K562 (cell line): Measurements from ENCODE around the gene TRIM27. TPM values are rescaled to one million over a fixed set of nuclear protein-coding genes. Genes with fewer than 3 reads are reported as not detected.

Source experiments
- ESRRA ChIP-seq: fragments of 450-650 bp; IDR thresholded peaks from 2 replicates; pipeline ENCODE4 v1.6.1; 2014; ENCODE audit warnings: low read depth, mild to moderate bottlenecking, moderate library complexity, borderline replicate concordance
- HDAC8 ChIP-seq: fragments of 450-650 bp; IDR thresholded peaks from 2 replicates; pipeline ENCODE4 v1.6.1; 2016; ENCODE audit warnings: mild to moderate bottlenecking, missing genetic modification characterization, moderate library complexity, missing compliant biosample characterization
- IRF2 ChIP-seq: sonication (generic); formaldehyde crosslinking; IDR thresholded peaks from 2 replicates; pipeline ENCODE4 v1.8.1; 2022; ENCODE audit warnings: mild to moderate bottlenecking, missing genetic modification reagents
- MECOM ChIP-seq: fragments of 250-450 bp; sonication (Bioruptor Pico); IDR thresholded peaks from 2 replicates; pipeline ENCODE4 v1.8.0; 2022; ENCODE audit warnings: inconsistent platforms
- NBN ChIP-seq: fragments of 450-650 bp; IDR thresholded peaks from 2 replicates; pipeline ENCODE4 v1.6.1; 2016; ENCODE audit warnings: low read depth, mild to moderate bottlenecking
- PHB ChIP-seq: fragments of 250-450 bp; sonication (Bioruptor Pico); IDR thresholded peaks from 2 replicates; pipeline ENCODE4 v1.5.0; 2021
- PYGO2 ChIP-seq: fragments of 450-650 bp; IDR thresholded peaks from 2 replicates; pipeline ENCODE4 v1.6.1; 2016; ENCODE audit warnings: mild to moderate bottlenecking, missing genetic modification characterization, moderate library complexity, missing compliant biosample characterization
- RCOR1 ChIP-seq, 2 experiments: IDR thresholded peaks; 2 replicates each; pipeline ENCODE4 v1.6.1; 2012; ENCODE audit warnings: low read depth in 2 of 2, low read length in 2 of 2, borderline replicate concordance in 1 of 2, improper control_type of control experiment in 1 of 2
- ZKSCAN1 ChIP-seq: fragments of 150-350 bp; IDR thresholded peaks from 2 replicates; pipeline ENCODE4 v1.6.1; 2016; ENCODE audit warnings: low read depth, low read length
- ZNF507 ChIP-seq: conservative IDR thresholded peaks from 2 replicates; pipeline ENCODE4 v1.6.1; 2017; ENCODE audit warnings: missing genetic modification characterization, missing compliant biosample characterization
- ZNF778 ChIP-seq: fragments of 450-650 bp; formaldehyde crosslinking; IDR thresholded peaks from 2 replicates; pipeline ENCODE4 v1.4.0; 2020; ENCODE audit warnings: mild to moderate bottlenecking, moderate library complexity
- ZNF79 ChIP-seq: fragments of 250-450 bp; sonication (Bioruptor Pico); IDR thresholded peaks from 2 replicates; pipeline ENCODE4 v1.4.0; 2020; ENCODE audit warnings: low read depth, mild to moderate bottlenecking, moderate library complexity
- polyA plus RNA-seq, 8 experiments: library from polyadenylated mRNA; depleted of rRNA in 4 of 8; stranded (reverse) in 5 of 8; unstranded in 3 of 8; fragments of >200 nt; fragmentation: Nextera tagmentation in 2 of 8; fragmentation: Illumina TruSeq in 1 of 8; extraction: Ambion mirVana in 2 of 8; extraction: Trizol in 1 of 8; gene quantifications; 2 replicates each; pipeline versions ENCODE4 v1.2.1 to v1.2.3, GENCODE V29; 2011 to 2014; ENCODE audit warnings: inconsistent platforms in 1 of 8, missing spikeins in 1 of 8
- total RNA-seq, 7 experiments: library from RNA; depleted of rRNA in 6 of 7; stranded (reverse); fragments of >200 nt in 6 of 7; fragmentation: Illumina TruSeq in 2 of 7; extraction: Trizol in 2 of 7; gene quantifications; 2 replicates each; pipeline versions ENCODE4 v1.2.1 to v1.2.3, GENCODE V29; 2011 to 2021; ENCODE audit warnings: low replicate concordance in 1 of 7
- TF ChIP-seq, protein P1 (sequence below): sonication (generic); formaldehyde crosslinking; IDR thresholded peaks from 2 replicates; pipeline ENCODE4 v1.8.1; 2023; ENCODE audit warnings: missing genetic modification reagents, mild to moderate bottlenecking, borderline replicate concordance
- TF ChIP-seq, protein P2 (sequence below): fragments of 250-450 bp; sonication (Bioruptor Pico); IDR thresholded peaks from 2 replicates; pipeline ENCODE4 v1.4.0; 2020
- TF ChIP-seq, protein P3 (sequence below): sonication (generic); formaldehyde crosslinking; IDR thresholded peaks from 2 replicates; pipeline ENCODE4 v1.8.1; 2022; ENCODE audit warnings: missing genetic modification reagents

Gene TRIM27
- total and polyA plus RNA-seq, 9 of the 15 experiments (the other 6 are each of a cell fraction or from before 2014, with no cell fraction given) = 37.7 to 235 (median 122) TPM

DNA sequence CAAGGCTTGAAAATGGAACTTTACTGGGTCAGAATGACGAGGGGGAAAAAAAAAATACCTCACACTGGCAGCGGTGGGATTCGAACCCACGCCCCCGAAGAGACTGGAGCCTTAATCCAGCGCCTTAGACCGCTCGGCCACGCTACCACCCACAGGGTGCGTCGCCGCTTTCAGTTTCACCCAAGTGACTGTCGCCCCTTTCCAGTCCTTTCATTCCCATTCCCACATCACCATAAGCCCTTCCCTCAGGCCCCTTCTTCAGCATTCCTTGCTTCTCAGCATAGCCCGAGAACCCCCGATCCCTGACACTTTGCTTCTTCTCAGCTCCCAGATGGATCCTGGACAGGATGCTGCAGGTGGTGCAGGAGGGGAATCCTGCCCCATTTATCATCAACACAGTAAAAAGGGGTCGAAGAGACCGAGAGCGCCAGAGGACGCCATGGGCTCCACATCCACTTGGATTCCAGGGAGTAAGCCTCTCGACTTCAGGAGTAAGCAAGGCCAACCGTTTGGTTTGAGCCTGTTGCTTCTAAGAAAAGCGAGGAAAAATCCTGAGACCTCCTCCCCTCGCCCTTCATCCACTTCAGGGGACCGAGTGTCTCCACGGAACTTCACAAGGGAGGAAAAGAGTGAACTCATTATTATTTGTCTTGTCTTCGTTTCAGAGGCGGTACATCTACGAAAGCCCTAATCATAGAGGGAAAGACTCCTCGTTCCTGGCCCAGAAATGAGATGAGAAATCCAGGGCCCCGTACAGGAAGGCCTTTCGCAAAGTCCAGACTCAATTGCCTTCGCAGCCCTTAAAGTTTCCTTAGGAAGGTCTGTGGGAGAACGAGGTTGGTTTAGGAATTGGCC lies 20.0 kb upstream of the TRIM27 start (continued):
- TF ChIP-seq, protein P1, sequence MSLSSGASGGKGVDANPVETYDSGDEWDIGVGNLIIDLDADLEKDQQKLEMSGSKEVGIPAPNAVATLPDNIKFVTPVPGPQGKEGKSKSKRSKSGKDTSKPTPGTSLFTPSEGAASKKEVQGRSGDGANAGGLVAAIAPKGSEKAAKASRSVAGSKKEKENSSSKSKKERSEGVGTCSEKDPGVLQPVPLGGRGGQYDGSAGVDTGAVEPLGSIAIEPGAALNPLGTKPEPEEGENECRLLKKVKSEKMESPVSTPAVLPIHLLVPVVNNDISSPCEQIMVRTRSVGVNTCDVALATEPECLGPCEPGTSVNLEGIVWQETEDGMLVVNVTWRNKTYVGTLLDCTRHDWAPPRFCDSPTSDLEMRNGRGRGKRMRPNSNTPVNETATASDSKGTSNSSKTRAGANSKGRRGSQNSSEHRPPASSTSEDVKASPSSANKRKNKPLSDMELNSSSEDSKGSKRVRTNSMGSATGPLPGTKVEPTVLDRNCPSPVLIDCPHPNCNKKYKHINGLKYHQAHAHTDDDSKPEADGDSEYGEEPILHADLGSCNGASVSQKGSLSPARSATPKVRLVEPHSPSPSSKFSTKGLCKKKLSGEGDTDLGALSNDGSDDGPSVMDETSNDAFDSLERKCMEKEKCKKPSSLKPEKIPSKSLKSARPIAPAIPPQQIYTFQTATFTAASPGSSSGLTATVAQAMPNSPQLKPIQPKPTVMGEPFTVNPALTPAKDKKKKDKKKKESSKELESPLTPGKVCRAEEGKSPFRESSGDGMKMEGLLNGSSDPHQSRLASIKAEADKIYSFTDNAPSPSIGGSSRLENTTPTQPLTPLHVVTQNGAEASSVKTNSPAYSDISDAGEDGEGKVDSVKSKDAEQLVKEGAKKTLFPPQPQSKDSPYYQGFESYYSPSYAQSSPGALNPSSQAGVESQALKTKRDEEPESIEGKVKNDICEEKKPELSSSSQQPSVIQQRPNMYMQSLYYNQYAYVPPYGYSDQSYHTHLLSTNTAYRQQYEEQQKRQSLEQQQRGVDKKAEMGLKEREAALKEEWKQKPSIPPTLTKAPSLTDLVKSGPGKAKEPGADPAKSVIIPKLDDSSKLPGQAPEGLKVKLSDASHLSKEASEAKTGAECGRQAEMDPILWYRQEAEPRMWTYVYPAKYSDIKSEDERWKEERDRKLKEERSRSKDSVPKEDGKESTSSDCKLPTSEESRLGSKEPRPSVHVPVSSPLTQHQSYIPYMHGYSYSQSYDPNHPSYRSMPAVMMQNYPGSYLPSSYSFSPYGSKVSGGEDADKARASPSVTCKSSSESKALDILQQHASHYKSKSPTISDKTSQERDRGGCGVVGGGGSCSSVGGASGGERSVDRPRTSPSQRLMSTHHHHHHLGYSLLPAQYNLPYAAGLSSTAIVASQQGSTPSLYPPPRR (CRISPR knock-in tag) = 0 out of 2 replicates have a peak, but pooled peaks have one; percentile 5
- TF ChIP-seq MECOM (CRISPR knock-in tag) (no peak), PYGO2 (tag) (no peak), ZNF507 (tag) (no peak), ESRRA (peak; percentile 52; the same call in 1 of the 2 replicates), IRF2 (CRISPR knock-in tag) (no peak), HDAC8 (tag) (0 out of 2 replicates have a peak, but pooled peaks have one; percentile 32), PHB (no peak), ZKSCAN1 (peak; percentile 74; the same call in 1 of the 2 replicates), ZNF778 (no peak), ZNF79 (CRISPR knock-in tag) (no peak), RCOR1 (IDR thresholded peaks at IDR 0.05; ENCODE audit: borderline replicate concordance in 1 of 2, low read depth in 2 of 2, low read length in 2 of 2) (peak in 1 of 2 experiments; percentile 81; a peak in 2 of 4 replicates), NBN (peak; percentile 90)
- TF ChIP-seq, protein P2, sequence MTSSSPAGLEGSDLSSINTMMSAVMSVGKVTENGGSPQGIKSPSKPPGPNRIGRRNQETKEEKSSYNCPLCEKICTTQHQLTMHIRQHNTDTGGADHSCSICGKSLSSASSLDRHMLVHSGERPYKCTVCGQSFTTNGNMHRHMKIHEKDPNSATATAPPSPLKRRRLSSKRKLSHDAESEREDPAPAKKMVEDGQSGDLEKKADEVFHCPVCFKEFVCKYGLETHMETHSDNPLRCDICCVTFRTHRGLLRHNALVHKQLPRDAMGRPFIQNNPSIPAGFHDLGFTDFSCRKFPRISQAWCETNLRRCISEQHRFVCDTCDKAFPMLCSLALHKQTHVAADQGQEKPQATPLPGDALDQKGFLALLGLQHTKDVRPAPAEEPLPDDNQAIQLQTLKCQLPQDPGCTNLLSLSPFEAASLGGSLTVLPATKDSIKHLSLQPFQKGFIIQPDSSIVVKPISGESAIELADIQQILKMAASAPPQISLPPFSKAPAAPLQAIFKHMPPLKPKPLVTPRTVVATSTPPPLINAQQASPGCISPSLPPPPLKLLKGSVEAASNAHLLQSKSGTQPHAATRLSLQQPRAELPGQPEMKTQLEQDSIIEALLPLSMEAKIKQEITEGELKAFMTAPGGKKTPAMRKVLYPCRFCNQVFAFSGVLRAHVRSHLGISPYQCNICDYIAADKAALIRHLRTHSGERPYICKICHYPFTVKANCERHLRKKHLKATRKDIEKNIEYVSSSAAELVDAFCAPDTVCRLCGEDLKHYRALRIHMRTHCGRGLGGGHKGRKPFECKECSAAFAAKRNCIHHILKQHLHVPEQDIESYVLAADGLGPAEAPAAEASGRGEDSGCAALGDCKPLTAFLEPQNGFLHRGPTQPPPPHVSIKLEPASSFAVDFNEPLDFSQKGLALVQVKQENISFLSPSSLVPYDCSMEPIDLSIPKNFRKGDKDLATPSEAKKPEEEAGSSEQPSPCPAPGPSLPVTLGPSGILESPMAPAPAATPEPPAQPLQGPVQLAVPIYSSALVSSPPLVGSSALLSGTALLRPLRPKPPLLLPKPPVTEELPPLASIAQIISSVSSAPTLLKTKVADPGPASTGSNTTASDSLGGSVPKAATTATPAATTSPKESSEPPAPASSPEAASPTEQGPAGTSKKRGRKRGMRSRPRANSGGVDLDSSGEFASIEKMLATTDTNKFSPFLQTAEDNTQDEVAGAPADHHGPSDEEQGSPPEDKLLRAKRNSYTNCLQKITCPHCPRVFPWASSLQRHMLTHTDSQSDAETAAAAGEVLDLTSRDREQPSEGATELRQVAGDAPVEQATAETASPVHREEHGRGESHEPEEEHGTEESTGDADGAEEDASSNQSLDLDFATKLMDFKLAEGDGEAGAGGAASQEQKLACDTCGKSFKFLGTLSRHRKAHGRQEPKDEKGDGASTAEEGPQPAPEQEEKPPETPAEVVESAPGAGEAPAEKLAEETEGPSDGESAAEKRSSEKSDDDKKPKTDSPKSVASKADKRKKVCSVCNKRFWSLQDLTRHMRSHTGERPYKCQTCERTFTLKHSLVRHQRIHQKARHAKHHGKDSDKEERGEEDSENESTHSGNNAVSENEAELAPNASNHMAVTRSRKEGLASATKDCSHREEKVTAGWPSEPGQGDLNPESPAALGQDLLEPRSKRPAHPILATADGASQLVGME (CRISPR knock-in tag) = no peak
- TF ChIP-seq, protein P3, sequence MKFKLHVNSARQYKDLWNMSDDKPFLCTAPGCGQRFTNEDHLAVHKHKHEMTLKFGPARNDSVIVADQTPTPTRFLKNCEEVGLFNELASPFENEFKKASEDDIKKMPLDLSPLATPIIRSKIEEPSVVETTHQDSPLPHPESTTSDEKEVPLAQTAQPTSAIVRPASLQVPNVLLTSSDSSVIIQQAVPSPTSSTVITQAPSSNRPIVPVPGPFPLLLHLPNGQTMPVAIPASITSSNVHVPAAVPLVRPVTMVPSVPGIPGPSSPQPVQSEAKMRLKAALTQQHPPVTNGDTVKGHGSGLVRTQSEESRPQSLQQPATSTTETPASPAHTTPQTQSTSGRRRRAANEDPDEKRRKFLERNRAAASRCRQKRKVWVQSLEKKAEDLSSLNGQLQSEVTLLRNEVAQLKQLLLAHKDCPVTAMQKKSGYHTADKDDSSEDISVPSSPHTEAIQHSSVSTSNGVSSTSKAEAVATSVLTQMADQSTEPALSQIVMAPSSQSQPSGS = no peak
